IMR-90 (cell line): Measurements from ENCODE around the gene TTC28. TPM values are rescaled to one million over a fixed set of nuclear protein-coding genes. Genes with fewer than 3 reads are reported as not detected.

ENCODE experiments used
- ATAC-seq: fragments of 200-7000 bp; cut with Tn5 transposase; 2 replicates; pipeline ENCODE4 v1.9.1; 2020; ENCODE audit warnings: low read depth, mild to moderate bottlenecking, moderate library complexity
- BruUV-seq: library from RNA; stranded (reverse); fragments of 400-500 nt; replicated peaks from 2 replicates; lab custom pipeline; 2021; lab: Mats Ljungman, UMichigan
- CTCF ChIA-PET: fragments of 300-600 bp; formaldehyde crosslinking; extraction: SDS; loops from one replicate; lab custom pipeline; 2021; ENCODE audit warnings: antibody characterized with exemption; lab: Yijun Ruan, JAX
- POLR2A ChIA-PET: fragments of 300-600 bp; sonication (Branson Sonifier 250); formaldehyde crosslinking; loops from one replicate; lab custom pipeline; 2022; ENCODE audit warnings: antibody characterized with exemption; ENCODE audit not compliant: unreplicated experiment; lab: Charles Lee
- DNase-seq: peaks from one replicate; pipeline ENCODE4 v3.0.0; 2013
- H2AFZ ChIP-seq: replicated peaks from 2 replicates; pipeline ENCODE3; 2013; ENCODE audit warnings: low read length, mild to moderate bottlenecking; ENCODE audit not compliant: poor library complexity
- H2AK5ac ChIP-seq: 2 replicates; pipeline ENCODE4 v1.6.1; 2013; ENCODE audit warnings: low read depth, low read length, inconsistent platforms
- H2AK9ac ChIP-seq: replicated peaks from 2 replicates; pipeline ENCODE3; 2013; ENCODE audit warnings: mild to moderate bottlenecking, low read depth, low read length, moderate library complexity; ENCODE audit not compliant: poor library complexity
- H2BK120ac ChIP-seq: 2 replicates; pipeline ENCODE4 v1.6.1; 2013; ENCODE audit warnings: low read depth, low read length, inconsistent platforms
- H2BK15ac ChIP-seq: 3 replicates; pipeline ENCODE4 v1.6.1; 2013; ENCODE audit warnings: low read depth, low read length, inconsistent platforms
- H2BK20ac ChIP-seq: 2 replicates; pipeline ENCODE4 v1.6.1; 2013; ENCODE audit warnings: low read depth, mild to moderate bottlenecking, inconsistent platforms, low read length, moderate library complexity
- H2BK5ac ChIP-seq: 2 replicates; pipeline ENCODE4 v1.6.1; 2013; ENCODE audit warnings: mild to moderate bottlenecking, low read depth, low read length, inconsistent platforms; ENCODE audit not compliant: poor library complexity, severe bottlenecking
- H3K14ac ChIP-seq: replicated peaks from 2 replicates; pipeline ENCODE4 v1.6.1; 2013; ENCODE audit warnings: low read depth, low read length, inconsistent platforms
- H3K18ac ChIP-seq: 2 replicates; pipeline ENCODE4 v1.6.1; 2013; ENCODE audit warnings: low read depth, low read length, control low read depth
- H3K23ac ChIP-seq: 2 replicates; pipeline ENCODE4 v1.6.1; 2013; ENCODE audit warnings: low read depth, low read length, inconsistent platforms
- H3K27ac ChIP-seq: 2 replicates; pipeline ENCODE4 v1.5.1; 2013; ENCODE audit warnings: mild to moderate bottlenecking, control low read depth, low read length; ENCODE audit not compliant: insufficient read depth
- H3K27me3 ChIP-seq: 2 replicates; pipeline ENCODE4 v1.6.1; 2013; ENCODE audit warnings: low read length; ENCODE audit not compliant: control insufficient read depth, insufficient read depth
- H3K36me3 ChIP-seq: 2 replicates; pipeline ENCODE4 v1.6.1; 2013; ENCODE audit warnings: low read length, mixed read lengths; ENCODE audit not compliant: control insufficient read depth, insufficient read depth
- H3K4ac ChIP-seq: 2 replicates; pipeline ENCODE4 v1.6.1; 2013; ENCODE audit warnings: low read depth, low read length, inconsistent platforms
- H3K4me1 ChIP-seq: 2 replicates; pipeline ENCODE4 v1.6.1; 2013; ENCODE audit warnings: low read length, mixed read lengths; ENCODE audit not compliant: control insufficient read depth, insufficient read depth
- H3K4me2 ChIP-seq: 2 replicates; pipeline ENCODE4 v1.6.1; 2013; ENCODE audit warnings: low read depth, mild to moderate bottlenecking, control low read depth, low read length, moderate library complexity
- H3K4me3 ChIP-seq: 2 replicates; pipeline ENCODE4 v1.5.1; 2013; ENCODE audit warnings: low read depth, mild to moderate bottlenecking, control low read depth, low read length, moderate library complexity; ENCODE audit not compliant: insufficient read depth
- H3K56ac ChIP-seq: 2 replicates; pipeline ENCODE4 v1.6.1; 2013; ENCODE audit warnings: low read length, inconsistent platforms; ENCODE audit not compliant: insufficient read depth; ENCODE audit errors: extremely low read depth
- H3K79me1 ChIP-seq, 2 experiments: 2 replicates each; pipeline ENCODE4 v1.6.1; 2013; ENCODE audit warnings: low read length in 2 of 2, inconsistent platforms in 1 of 2, low read depth in 1 of 2
- H3K9ac ChIP-seq: 2 replicates; pipeline ENCODE4 v1.6.1; 2013; ENCODE audit warnings: low read depth, low read length, control low read depth
- H3K9me1 ChIP-seq: 2 replicates; pipeline ENCODE4 v1.6.1; 2013; ENCODE audit warnings: low read length, inconsistent platforms; ENCODE audit not compliant: insufficient read depth
- H3K9me3 ChIP-seq: 2 replicates; pipeline ENCODE4 v1.6.1; 2013; ENCODE audit warnings: low read length; ENCODE audit not compliant: control insufficient read depth, insufficient read depth
- H4K20me1 ChIP-seq: 2 replicates; pipeline ENCODE4 v1.6.1; 2013; ENCODE audit warnings: low read length, inconsistent platforms; ENCODE audit not compliant: insufficient read depth
- H4K5ac ChIP-seq: 2 replicates; pipeline ENCODE4 v1.6.1; 2013; ENCODE audit warnings: mild to moderate bottlenecking, low read depth, low read length, control low read depth
- H4K8ac ChIP-seq, 2 experiments: 2 replicates each; pipeline ENCODE4 v1.6.1; 2013; ENCODE audit warnings: low read depth in 2 of 2, low read length in 2 of 2, control low read depth in 1 of 2, inconsistent platforms in 1 of 2
- H4K91ac ChIP-seq: 2 replicates; pipeline ENCODE4 v1.6.1; 2013; ENCODE audit warnings: low read depth, low read length, inconsistent platforms; ENCODE audit not compliant: insufficient read depth
- MXI1 ChIP-seq: IDR thresholded peaks from 2 replicates; pipeline ENCODE4 v1.6.1; 2012; ENCODE audit warnings: low read depth, mild to moderate bottlenecking, low read length, moderate library complexity, borderline replicate concordance
- NFE2L2 ChIP-seq: fragments of 150-350 bp; IDR thresholded peaks from 2 replicates; pipeline ENCODE4 v1.6.1; 2016; ENCODE audit warnings: low read depth, mild to moderate bottlenecking, low read length
- WGBS, 2 experiments: methylation state at CpG; one replicate each; pipeline versions ENCODE4 v1.1.5 to v1.1.7; 2013; ENCODE audit warnings: missing lambda C conversion rate in 2 of 2; ENCODE audit not compliant: insufficient read length in 1 of 2; ENCODE audit errors: extremely low coverage in 2 of 2; 5-methylcytosine and 5-hydroxymethylcytosine counted together
- dilution Hi-C: fragments of 300-500 bp; cut with HindIII; formaldehyde crosslinking; loops from one replicate; pipeline ENCODE4 v1.14.3; 2018; ENCODE audit warnings: low sequenced_read_pairs; ENCODE audit not compliant: unreplicated experiment
- in situ Hi-C: fragments of 300-500 bp; cut with MboI; formaldehyde crosslinking; loops from 3 replicates; pipeline ENCODE4 v1.14.3; 2019; ENCODE audit warnings: low sequenced_read_pairs, inconsistent platforms, mixed read lengths
- intact Hi-C: fragments of 100-400 bp; cut with micrococcal nuclease; formaldehyde crosslinking; loops from 2 replicates; pipeline ENCODE4 v1.10.0; 2022
- polyA plus RNA-seq, 3 experiments: library from polyadenylated mRNA; depleted of rRNA; stranded (reverse); fragments of >200 nt; gene quantifications; 2 replicates each; pipeline ENCODE4 v1.2.3, GENCODE V29; 2012; ENCODE audit warnings: low replicate concordance in 1 of 3
- total RNA-seq: library from RNA; depleted of rRNA; stranded (reverse); fragments of >200 nt; gene quantifications from 2 replicates; pipeline ENCODE4 v1.2.3, GENCODE V29; 2012
- TF ChIP-seq, protein P1 (sequence below): fragments of 150-350 bp; IDR thresholded peaks from 2 replicates; pipeline ENCODE4 v1.6.1; 2016; ENCODE audit warnings: low read depth, mild to moderate bottlenecking, low read length, moderate library complexity, borderline replicate concordance

TTC28 gene
- total and polyA plus RNA-seq, 2 of the 4 experiments (the other 2 are of a cell fraction): 5.6 to 13.3 TPM

DNA sequence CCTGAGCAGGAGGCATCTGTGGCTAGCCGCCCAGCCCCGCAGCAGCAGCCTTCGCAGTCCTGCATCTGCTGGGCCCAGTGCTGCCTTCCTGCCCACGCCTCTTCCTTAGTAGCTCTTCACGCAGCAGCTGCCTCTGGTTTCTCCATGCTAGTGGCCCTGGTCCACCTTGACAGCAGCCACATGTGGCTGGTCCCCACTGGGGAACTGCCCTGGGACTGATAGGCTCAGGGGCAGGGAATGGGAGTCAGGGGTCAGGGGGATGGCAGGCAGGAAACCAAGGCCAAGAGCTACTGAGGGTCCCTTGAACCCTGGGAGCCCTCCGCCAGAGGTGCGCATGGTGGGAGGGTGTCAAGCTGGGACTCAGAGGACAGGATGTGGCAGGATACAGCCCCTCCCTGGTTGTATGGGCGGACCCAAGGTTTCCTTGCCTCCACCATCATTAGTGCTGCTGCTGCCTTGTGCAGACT lies 661.1 kb downstream of the TTC28 start:
- no peak overlapping the region for H2BK20ac ChIP-seq
- ChIA-PET CTCF (interaction anchor here (1.2 kb wide), 1 partner anchor 133 kb away, joined by 3 read pairs; no protein-coding TSS in a partner anchor), POLR2A (interaction anchor here (0.6 kb wide), 1 partner anchor 582 kb away, joined by 3 read pairs; no protein-coding TSS in a partner anchor)
- TF ChIP-seq, protein P1, sequence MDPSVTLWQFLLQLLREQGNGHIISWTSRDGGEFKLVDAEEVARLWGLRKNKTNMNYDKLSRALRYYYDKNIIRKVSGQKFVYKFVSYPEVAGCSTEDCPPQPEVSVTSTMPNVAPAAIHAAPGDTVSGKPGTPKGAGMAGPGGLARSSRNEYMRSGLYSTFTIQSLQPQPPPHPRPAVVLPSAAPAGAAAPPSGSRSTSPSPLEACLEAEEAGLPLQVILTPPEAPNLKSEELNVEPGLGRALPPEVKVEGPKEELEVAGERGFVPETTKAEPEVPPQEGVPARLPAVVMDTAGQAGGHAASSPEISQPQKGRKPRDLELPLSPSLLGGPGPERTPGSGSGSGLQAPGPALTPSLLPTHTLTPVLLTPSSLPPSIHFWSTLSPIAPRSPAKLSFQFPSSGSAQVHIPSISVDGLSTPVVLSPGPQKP: no peak
- TF ChIP-seq MXI1 (no peak), NFE2L2 (no peak)
- no peak overlapping the region for H2AK9ac ChIP-seq
- H3K27me3 ChIP-seq: no peaks in the 10 kb centered on the region
- no peak overlapping the region for H3K23ac ChIP-seq
- peaks cover 8% of the 10 kb centered on the region for H3K36me3 ChIP-seq
- H3K18ac ChIP-seq: no peak overlapping the region
- intact Hi-C loops (no loop called here), dilution Hi-C loops (no loop called here), in situ Hi-C loops (loop anchor here (25.0 kb wide), 1 partner anchor 1256 kb away; no protein-coding TSS in a partner anchor)
- ATAC-seq: no peak
- BruUV-seq: no TSS peak
- WGBS, 2 experiments: 88% methylated on average over 4 of the region's 8 CpGs; no CpG with 5 or more reads in 1 of the 2 experiments
- H2AFZ ChIP-seq: no peak overlapping the region
- no peak overlapping the region for H2BK15ac ChIP-seq
- H3K79me1 ChIP-seq: no peaks in the 10 kb centered on the region
- H3K9ac ChIP-seq: no peak overlapping the region
- no peak overlapping the region for H3K4me2 ChIP-seq
- no peak overlapping the region for H3K4ac ChIP-seq
- H3K27ac ChIP-seq: no peak overlapping the region
- H3K4me3 ChIP-seq: no peak overlapping the region
- H2AK5ac ChIP-seq: no peak overlapping the region; the same call in 1 of the 2 replicates
- H4K91ac ChIP-seq: no peak overlapping the region
- no peak overlapping the region for H3K56ac ChIP-seq
- no peak overlapping the region for H4K8ac ChIP-seq
- H4K20me1 ChIP-seq: peaks cover 18% of the 10 kb centered on the region
- no peak overlapping the region for H2BK5ac ChIP-seq
- peaks cover 13% of the 10 kb centered on the region for H3K4me1 ChIP-seq
- no peak for DNase-seq
- no peak overlapping the region for H3K14ac ChIP-seq
- no peaks in the 10 kb centered on the region for H3K9me3 ChIP-seq
- no peak overlapping the region for H4K5ac ChIP-seq
- no peak overlapping the region for H2BK120ac ChIP-seq
- no peaks in the 10 kb centered on the region for H3K9me1 ChIP-seq
